T follicular helper cell (primary cell): ENCODE data around the gene TSHR.

ENCODE experiments used
- DNase-seq: peaks from one replicate; pipeline ENCODE4 v3.0.0-alpha.2; 2020; ENCODE audit warnings: low read depth

Gene TSHR

DNA sequence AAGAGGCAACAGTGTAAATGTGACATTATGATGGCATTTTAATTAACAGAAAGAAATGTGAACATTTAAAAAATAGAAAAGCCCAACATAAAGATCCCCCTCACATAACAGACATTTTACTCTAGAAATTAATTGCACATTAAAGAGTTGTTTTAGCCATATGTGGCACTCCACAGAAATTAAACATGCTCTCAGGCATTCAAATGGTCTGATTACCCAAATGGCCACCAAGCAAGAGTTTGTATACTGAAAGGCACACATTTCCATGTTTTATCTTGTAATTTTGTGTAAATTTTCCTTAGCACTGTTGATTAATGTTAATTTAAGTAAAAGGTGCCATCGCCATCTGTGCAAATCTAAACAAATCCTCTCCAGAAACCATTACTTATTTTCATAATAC lies 221.8 kb downstream of the TSHR start:
- no peak for DNase-seq

- DNase-seq, result no peak
These were observed 222.6 kb downstream of the TSHR start for GRCh38 chr14:81178063-81178462.

DNA sequence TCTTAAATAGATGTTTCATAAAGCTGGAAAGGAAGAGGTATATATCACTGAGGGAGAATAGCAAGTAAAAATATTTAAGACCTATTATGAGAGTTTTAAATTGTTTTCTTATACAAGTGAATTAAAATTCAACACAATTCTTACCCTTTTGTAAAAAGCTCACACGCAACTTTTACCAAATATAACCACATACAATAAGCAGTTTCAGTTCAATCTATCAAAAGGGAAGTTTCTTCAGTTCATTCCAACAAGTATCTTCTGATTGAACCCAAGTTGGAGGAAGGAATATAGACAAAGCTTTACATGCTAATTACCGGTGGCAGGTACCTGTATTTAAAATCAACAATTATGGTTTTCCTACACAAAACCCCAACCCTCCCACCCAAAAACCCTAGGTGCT lies 224.2 kb downstream of the TSHR start:
- DNase-seq, result no peak

GRCh38 chr14:81187832-81188522 lies 232.6 kb downstream of the TSHR start:
- no peak for DNase-seq

DNA sequence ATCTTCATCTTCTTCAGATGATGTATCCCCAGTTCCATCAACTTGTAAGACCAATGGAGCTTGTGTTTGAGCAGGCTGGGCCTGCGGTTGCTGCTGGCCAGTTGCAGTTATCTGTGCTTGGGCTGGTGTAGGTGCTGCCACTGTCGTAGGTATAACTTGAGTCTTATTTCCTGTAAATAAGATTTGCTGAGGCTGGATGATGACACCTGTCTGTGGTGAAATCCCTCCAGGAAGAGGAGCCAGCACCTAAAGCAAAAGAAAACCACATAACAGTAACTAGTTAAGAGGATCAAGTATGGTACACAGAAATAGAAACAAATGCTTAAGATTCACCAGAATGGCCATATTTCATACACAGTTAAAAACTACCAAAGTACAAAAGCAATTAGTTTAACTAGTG lies 237.2 kb downstream of the TSHR start:
- DNase-seq, result no peak

GRCh38 chr14:81193924-81194633 lies 238.7 kb downstream of the TSHR start:
- no peak for DNase-seq
